ENCODE measurements around the gene COX5B. TPM values are rescaled to one million over a fixed set of nuclear protein-coding genes. Genes with fewer than 3 reads are reported as not detected.

Gene COX5B
- total and polyA plus RNA-seq, 10 of the 15 experiments (the other 5 are each of a cell fraction or from before 2014, with no cell fraction given): 69.5 to 518 (median 363) TPM

DNA sequence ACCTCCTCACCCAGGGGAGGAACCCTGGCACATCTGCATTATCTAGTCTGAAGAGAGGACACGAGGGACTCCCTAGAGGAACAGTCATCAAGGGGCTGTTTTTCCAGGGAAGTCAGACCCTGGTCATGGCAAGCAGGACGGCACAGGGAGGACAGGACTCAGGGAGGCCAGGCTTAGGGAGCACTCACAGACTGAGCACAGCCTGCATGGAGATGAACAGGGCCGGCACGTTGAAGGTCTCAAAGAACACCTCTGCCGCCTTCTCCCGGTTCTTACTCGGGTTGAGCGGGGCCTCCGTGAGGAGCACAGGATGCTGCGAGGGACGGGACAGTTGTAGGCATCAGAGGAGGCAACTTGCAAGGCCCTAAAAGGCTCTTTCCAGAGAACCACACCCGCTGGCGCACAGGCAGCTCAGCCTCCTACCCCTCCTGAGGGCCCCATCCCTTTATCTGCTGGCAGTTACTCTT lies 12.9 kb downstream of the COX5B start (continued):
- TF ChIP-seq, protein P1, sequence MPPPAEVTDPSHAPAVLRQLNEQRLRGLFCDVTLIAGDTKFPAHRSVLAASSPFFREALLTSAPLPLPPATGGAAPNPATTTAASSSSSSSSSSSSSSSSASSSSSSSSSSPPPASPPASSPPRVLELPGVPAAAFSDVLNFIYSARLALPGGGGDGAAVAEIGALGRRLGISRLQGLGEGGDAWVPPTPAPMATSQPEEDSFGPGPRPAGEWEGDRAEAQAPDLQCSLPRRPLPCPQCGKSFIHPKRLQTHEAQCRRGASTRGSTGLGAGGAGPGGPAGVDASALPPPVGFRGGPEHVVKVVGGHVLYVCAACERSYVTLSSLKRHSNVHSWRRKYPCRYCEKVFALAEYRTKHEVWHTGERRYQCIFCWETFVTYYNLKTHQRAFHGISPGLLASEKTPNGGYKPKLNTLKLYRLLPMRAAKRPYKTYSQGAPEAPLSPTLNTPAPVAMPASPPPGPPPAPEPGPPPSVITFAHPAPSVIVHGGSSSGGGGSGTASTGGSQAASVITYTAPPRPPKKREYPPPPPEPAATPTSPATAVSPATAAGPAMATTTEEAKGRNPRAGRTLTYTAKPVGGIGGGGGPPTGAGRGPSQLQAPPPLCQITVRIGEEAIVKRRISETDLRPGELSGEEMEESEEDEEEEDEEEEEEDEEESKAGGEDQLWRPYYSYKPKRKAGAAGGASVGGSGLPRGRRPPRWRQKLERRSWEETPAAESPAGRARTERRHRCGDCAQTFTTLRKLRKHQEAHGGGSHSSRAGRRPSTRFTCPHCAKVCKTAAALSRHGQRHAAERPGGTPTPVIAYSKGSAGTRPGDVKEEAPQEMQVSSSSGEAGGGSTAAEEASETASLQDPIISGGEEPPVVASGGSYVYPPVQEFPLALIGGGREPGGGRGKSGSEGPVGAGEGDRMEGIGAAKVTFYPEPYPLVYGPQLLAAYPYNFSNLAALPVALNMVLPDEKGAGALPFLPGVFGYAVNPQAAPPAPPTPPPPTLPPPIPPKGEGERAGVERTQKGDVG (CRISPR knock-in tag; IDR thresholded peaks at IDR 0.05): no peak
- TF ChIP-seq, protein P2, sequence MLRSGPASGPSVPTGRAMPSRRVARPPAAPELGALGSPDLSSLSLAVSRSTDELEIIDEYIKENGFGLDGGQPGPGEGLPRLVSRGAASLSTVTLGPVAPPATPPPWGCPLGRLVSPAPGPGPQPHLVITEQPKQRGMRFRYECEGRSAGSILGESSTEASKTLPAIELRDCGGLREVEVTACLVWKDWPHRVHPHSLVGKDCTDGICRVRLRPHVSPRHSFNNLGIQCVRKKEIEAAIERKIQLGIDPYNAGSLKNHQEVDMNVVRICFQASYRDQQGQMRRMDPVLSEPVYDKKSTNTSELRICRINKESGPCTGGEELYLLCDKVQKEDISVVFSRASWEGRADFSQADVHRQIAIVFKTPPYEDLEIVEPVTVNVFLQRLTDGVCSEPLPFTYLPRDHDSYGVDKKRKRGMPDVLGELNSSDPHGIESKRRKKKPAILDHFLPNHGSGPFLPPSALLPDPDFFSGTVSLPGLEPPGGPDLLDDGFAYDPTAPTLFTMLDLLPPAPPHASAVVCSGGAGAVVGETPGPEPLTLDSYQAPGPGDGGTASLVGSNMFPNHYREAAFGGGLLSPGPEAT (IDR thresholded peaks at IDR 0.05; ENCODE audit: low read depth): no peak
- no peak for TF ChIP-seq EGR1 (IDR thresholded peaks at IDR 0.05; ENCODE audit: borderline replicate concordance in 1 of 2, low read depth in 2 of 2, low read length in 2 of 2)

DNA sequence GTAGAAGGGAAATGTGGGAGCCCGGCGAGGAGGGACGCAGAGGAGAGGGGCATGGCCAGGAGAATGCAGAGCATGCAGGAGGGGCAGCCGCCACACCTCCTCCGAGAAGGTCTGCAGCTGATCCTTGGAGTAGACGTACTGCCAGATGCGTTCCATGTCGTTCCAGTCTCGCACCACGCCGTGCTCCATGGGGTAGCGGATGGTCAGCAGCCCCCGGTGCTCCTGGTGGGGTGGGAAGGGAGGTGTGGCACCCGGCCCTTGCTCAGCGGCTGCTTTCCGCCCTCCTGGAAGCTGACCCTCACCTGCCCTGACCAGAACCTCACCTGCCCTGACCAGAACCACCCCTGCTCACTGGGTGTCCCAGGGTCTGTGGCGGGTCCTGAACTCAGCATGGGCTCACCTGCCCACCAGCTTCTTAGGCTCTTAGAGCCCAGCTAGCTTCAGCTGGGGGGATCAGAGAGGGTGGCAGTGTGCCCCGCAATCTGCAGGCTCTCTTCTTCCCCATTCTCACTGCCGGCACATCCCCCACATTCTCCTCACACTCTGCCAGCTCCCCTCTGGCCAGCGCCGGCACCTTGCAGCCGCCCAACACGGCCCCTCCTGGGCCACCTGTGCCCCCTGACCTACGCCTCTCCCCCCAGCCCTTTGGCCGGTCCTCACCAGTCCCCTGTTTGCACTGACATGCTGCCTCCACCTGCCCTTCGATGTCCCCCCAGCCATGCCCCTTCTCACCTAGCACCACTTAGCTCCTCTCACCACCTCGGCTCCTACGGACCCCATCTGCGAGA lies 13.6 kb downstream of the COX5B start:
- 93% methylated on average over 27 of the region's 29 CpGs for WGBS (ENCODE audit: insufficient coverage, insufficient replicate concordance, low lambda C conversion rate, missing lambda C conversion rate)
- ChIA-PET RAD21 (ENCODE audit: unreplicated experiment) (interaction anchor here (0.6 to 0.9 kb wide), 2 partner anchors 37 to 39 kb away, joined by 3 read pairs; no protein-coding TSS in a partner anchor), SMC1A (ENCODE audit: uncharacterized antibody, unreplicated experiment) (no interaction called here), CTCF (interaction anchor here (0.6 kb wide), 1 partner anchor 726 kb away, joined by 3 read pairs; no protein-coding TSS in a partner anchor), POLR2A (interaction anchor here (7.5 kb wide), 1 partner anchor 12 kb away, joined by 132 read pairs; the partner anchor contains the start of gene COX5B)
- ATAC-seq (no peak), DNase-seq (ENCODE audit: low read depth, low spot score) (no peak), FAIRE-seq (no peak)
- Histone ChIP-seq H3K9me3 (replicated peaks; ENCODE audit: control insufficient read depth, insufficient read depth, low read length) (no peaks in the 10 kb centered on the region), H3K79me2 (ENCODE audit: control insufficient read depth, insufficient read depth, low read length) (peaks cover 32% of the 10 kb centered on the region), H4K20me1 (ENCODE audit: control insufficient read depth, insufficient read depth) (peaks cover 2% of the 10 kb centered on the region; the same call in 1 of the 2 replicates), H3K9ac (ENCODE audit: control insufficient read depth, insufficient read depth, low read length) (no peak overlapping the region), H2AFZ (ENCODE audit: control insufficient read depth, low read depth, low read length) (no peak overlapping the region), H3K27me3 (replicated peaks in 1 of 2; ENCODE audit: control insufficient read depth in 2 of 2, insufficient read depth in 2 of 2, low read length in 1 of 2) (no peaks in the 10 kb centered on the region), H3K36me3 (ENCODE audit: control insufficient read depth in 2 of 2, insufficient read depth in 2 of 2, low read length in 1 of 2) (peaks cover 6 to 8% of the 10 kb centered on the region in 2 experiments; a peak in 3 of 4 replicates), H3K4me1 (ENCODE audit: control insufficient read depth, insufficient read depth, low read length) (no peaks in the 10 kb centered on the region; the same call in 1 of the 2 replicates), H3K4me3 (no peak overlapping the region), H3K4me2 (ENCODE audit: control insufficient read depth, insufficient read depth) (no peak overlapping the region), H3K27ac (ENCODE audit: control insufficient read depth, insufficient read depth) (no peak overlapping the region)
- BruUV-seq (replicated peaks): no TSS peak
- in situ Hi-C loops (cut with MboI): loop anchor here (10.0 kb wide), 1 partner anchor 1595 kb away; no protein-coding TSS in a partner anchor
- intact Hi-C loops (cut with micrococcal nuclease; ENCODE audit: unreplicated experiment): no loop called here
- TF ChIP-seq TARDBP (IDR thresholded peaks at IDR 0.05; ENCODE audit: borderline replicate concordance) (no peak), POU2F2 (IDR thresholded peaks at IDR 0.05; ENCODE audit: borderline replicate concordance, low read depth, low read length) (no peak), KLF5 (IDR thresholded peaks at IDR 0.05; ENCODE audit: partially characterized antibody) (no peak), NR2C1 (IDR thresholded peaks at IDR 0.05) (no peak), SMAD5 (IDR thresholded peaks at IDR 0.05; ENCODE audit: low read depth) (no peak), SRF (IDR thresholded peaks at IDR 0.05; ENCODE audit: low read depth in 2 of 2, low read length in 2 of 2) (no peak), FOXM1 (IDR thresholded peaks at IDR 0.05; ENCODE audit: low read depth, low read length) (no peak), TCF3 (IDR thresholded peaks at IDR 0.05; ENCODE audit: borderline replicate concordance, insufficient read depth, low read depth, low read length) (no peak)
- TF ChIP-seq, protein P3, sequence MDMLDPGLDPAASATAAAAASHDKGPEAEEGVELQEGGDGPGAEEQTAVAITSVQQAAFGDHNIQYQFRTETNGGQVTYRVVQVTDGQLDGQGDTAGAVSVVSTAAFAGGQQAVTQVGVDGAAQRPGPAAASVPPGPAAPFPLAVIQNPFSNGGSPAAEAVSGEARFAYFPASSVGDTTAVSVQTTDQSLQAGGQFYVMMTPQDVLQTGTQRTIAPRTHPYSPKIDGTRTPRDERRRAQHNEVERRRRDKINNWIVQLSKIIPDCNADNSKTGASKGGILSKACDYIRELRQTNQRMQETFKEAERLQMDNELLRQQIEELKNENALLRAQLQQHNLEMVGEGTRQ (IDR thresholded peaks at IDR 0.05; ENCODE audit: borderline replicate concordance, low read depth, low read length): no peak
- TF ChIP-seq, protein P4, sequence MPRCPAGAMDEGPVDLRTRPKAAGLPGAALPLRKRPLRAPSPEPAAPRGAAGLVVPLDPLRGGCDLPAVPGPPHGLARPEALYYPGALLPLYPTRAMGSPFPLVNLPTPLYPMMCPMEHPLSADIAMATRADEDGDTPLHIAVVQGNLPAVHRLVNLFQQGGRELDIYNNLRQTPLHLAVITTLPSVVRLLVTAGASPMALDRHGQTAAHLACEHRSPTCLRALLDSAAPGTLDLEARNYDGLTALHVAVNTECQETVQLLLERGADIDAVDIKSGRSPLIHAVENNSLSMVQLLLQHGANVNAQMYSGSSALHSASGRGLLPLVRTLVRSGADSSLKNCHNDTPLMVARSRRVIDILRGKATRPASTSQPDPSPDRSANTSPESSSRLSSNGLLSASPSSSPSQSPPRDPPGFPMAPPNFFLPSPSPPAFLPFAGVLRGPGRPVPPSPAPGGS (IDR thresholded peaks at IDR 0.05; ENCODE audit: borderline replicate concordance, insufficient read depth, low read depth, low read length, poor library complexity, severe bottlenecking): no peak
